ENCODE results near the gene XIST. TPM values are rescaled to one million over a fixed set of nuclear protein-coding genes. Genes with fewer than 3 reads are reported as not detected.

Gene XIST
- total RNA-seq, 4 donors from 2014 or later, result 0.55 to 273 (median 67.4) TPM

DNA sequence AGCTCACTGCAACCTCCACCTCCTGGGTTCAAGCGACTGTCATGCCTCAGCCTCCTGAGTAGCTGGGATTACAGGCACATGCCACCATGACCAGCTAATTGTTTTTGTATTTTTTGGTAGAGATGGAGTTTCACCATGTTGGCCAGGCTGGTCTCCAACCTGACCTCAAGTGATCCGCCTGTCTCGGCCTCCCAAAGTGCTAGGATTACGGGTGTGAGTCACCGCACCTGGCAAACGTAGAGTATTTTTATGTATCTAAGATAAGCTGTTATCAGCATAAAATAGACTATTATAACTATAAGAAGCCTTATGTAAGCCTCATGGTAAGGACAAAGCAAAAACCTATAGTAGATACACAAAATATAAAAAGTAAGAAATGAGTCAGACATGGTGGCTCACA, 14.6 kb upstream of the XIST start:
- H3K4me3 ChIP-seq (ENCODE audit: low read depth, poor library complexity, severe bottlenecking), result no peak overlapping the region
- TF ChIP-seq, protein P1, sequence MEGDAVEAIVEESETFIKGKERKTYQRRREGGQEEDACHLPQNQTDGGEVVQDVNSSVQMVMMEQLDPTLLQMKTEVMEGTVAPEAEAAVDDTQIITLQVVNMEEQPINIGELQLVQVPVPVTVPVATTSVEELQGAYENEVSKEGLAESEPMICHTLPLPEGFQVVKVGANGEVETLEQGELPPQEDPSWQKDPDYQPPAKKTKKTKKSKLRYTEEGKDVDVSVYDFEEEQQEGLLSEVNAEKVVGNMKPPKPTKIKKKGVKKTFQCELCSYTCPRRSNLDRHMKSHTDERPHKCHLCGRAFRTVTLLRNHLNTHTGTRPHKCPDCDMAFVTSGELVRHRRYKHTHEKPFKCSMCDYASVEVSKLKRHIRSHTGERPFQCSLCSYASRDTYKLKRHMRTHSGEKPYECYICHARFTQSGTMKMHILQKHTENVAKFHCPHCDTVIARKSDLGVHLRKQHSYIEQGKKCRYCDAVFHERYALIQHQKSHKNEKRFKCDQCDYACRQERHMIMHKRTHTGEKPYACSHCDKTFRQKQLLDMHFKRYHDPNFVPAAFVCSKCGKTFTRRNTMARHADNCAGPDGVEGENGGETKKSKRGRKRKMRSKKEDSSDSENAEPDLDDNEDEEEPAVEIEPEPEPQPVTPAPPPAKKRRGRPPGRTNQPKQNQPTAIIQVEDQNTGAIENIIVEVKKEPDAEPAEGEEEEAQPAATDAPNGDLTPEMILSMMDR (IDR thresholded peaks at IDR 0.05), result no peak
- no peak for TF ChIP-seq POLR2A (IDR thresholded peaks at IDR 0.05)
- DNase-seq (ENCODE audit: low spot score in 2 of 2), result peak in 1 of 2 donors; percentile 53
- WGBS, 2 donors, result 60 to 66% methylated on average over 6 of the region's 6 CpGs
- intact Hi-C loops (cut with DNase I; ENCODE audit: low total_unique reads), result no loop called here

DNA sequence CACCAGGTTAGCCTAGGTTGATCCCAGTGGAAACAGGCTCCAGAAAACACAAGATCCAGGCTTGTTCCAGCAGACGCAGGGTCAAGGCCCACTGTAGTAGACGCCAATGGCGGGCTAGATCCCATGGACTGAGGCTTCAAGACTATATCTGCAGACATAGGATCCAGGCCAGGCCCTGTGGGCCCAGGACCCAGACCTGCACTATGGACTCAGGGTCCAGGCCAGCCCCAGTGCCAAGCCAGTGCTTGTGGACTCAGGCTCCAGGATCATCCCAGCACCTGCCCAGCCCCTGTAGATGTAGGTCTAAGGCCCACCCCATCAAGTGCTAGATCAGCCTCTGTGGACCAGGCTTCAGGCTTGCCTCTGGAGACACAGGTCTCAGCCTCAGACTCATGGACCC, 11.3 kb upstream of the XIST start:
- TF ChIP-seq, protein P1 (IDR thresholded peaks at IDR 0.05), result no peak
- no peak for TF ChIP-seq POLR2A (IDR thresholded peaks at IDR 0.05)
- DNase-seq (ENCODE audit: low spot score in 2 of 2), result no peak
- intact Hi-C loops (cut with DNase I; ENCODE audit: low total_unique reads), result no loop called here
- 83% methylated on average over 1 of the region's 3 CpGs; no CpG with 5 or more reads in 1 of the 2 donors for WGBS, 2 donors
- no peak overlapping the region for H3K4me3 ChIP-seq (ENCODE audit: low read depth, poor library complexity, severe bottlenecking)

DNA sequence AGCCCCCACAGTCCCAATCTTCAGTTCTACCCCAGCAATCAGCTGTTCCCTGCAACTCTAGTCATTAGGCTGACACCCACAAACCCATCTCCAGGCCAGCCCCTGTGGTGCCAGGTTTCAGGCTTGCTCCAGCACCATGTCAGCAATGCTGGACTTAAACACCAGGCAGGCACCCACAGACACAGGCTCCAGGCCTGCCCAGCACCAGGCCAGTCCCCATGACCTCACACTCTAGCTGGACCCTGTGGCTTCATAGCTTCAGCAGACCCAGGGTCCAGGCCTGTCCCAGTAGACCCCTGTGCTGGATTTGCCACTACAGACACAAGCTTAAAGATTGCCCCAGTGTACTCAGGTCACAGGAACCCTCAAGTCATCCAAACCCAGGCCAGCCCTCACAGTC, 10.8 kb upstream of the XIST start:
- no peak for TF ChIP-seq POLR2A (IDR thresholded peaks at IDR 0.05)
- TF ChIP-seq, protein P1 (IDR thresholded peaks at IDR 0.05), result no peak
- intact Hi-C loops (cut with DNase I; ENCODE audit: low total_unique reads), result no loop called here

DNA sequence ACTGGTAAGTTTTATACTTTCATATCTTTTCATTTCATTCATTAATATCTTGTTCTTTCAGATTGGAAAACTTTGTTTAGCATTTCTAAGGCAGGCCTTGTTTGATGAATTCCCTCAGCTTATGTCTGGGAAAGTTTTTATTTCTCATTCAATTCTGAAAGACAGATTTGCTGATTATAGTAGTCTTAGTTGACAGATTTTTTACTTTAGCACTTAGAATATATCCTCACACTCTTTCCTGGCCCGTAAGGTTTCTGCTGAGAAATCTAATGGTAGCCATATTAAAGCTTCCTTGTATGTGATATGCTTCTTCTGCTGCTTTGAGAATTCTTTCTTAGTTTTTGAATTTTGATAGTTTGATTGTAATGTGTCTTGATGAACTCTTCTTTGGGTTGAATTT, 7.1 kb upstream of the XIST start:
- TF ChIP-seq POLR2A (IDR thresholded peaks at IDR 0.05), result no peak
- TF ChIP-seq, protein P1 (IDR thresholded peaks at IDR 0.05), result no peak
- WGBS, 2 donors, result 80 to 90% methylated on average over 1 of the region's 1 CpG
- H3K4me3 ChIP-seq (ENCODE audit: low read depth, poor library complexity, severe bottlenecking), result no peak overlapping the region
- intact Hi-C loops (cut with DNase I; ENCODE audit: low total_unique reads), result loop anchor here (10.0 kb wide), 1 partner anchor 485 kb away; no protein-coding TSS in a partner anchor
- DNase-seq (ENCODE audit: low spot score in 2 of 2), result no peak

More for the DNA sequence above, 10.8 kb upstream of the XIST start:
- no peak overlapping the region for H3K4me3 ChIP-seq (ENCODE audit: low read depth, poor library complexity, severe bottlenecking)
- no peak for DNase-seq (ENCODE audit: low spot score in 2 of 2)

DNA sequence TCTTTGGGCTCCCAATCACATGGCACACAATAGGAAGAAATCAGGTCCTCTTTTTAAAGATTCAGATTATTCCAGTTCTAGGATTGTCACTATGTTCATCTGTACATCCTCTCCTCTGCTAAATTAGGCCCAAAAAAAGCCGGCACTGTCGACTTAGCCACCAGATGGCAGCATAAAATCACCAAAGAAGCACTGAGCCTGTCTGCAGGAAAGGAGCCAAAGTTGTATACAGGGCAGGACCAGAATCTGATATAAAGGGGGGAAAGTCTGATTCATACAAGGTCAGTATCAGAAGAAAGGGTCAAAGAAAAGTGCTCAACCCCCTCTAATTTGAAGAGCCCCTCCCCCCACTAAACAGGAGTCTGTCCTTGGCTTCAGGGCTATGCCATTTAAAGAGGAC, 3.0 kb upstream of the XIST start:
- TF ChIP-seq POLR2A (IDR thresholded peaks at IDR 0.05), result no peak
- TF ChIP-seq, protein P1 (IDR thresholded peaks at IDR 0.05), result no peak
- intact Hi-C loops (cut with DNase I; ENCODE audit: low total_unique reads), result loop anchor here (10.0 kb wide), 1 partner anchor 489 kb away; no protein-coding TSS in a partner anchor
- 0% methylated on average over 2 of the region's 2 CpGs for WGBS, 2 donors
- peak; percentile 32 to 92 for DNase-seq (ENCODE audit: low spot score in 2 of 2)
- H3K4me3 ChIP-seq (ENCODE audit: low read depth, poor library complexity, severe bottlenecking), result no peak overlapping the region

DNA sequence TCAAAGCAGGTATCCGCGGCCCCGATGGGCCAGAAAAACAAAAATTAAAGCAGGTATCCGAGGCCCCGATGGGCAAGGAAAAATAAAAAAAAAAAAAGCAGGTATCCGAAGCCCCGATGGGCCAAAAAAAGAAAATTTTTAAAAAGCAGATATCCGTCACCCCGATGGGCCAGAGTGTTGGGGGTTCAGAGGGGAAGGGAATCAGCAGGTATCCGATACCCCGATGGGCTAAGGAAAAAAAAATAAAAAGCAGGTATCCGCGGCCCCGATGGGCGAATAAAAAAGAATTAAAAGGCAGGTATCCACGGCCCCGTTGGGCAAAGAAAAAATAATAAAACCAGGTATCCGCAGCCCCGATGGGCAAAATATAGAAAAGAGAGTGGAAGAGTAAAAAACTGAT, 492 bp downstream of the XIST start:
- intact Hi-C loops (cut with DNase I; ENCODE audit: low total_unique reads), result loop anchor here (10.0 kb wide), 1 partner anchor 493 kb away; no protein-coding TSS in a partner anchor
- WGBS, 2 donors, result 37 to 99% methylated on average over 19 of the region's 19 CpGs
- no peak overlapping the region for H3K4me3 ChIP-seq (ENCODE audit: low read depth, poor library complexity, severe bottlenecking)
- no peak for DNase-seq (ENCODE audit: low spot score in 2 of 2)
- TF ChIP-seq, protein P1 (IDR thresholded peaks at IDR 0.05), result no peak
- TF ChIP-seq POLR2A (IDR thresholded peaks at IDR 0.05), result no peak

Measured in lower leg skin (tissue), 4 donors.